GM19035 (cell line): ENCODE results near the gene CTU1.

ENCODE experiments used
- ATAC-seq: cut with Tn5 transposase; IDR thresholded peaks from one replicate; pipeline ENCODE4 v1.9.1; 2021; ENCODE audit not compliant: unreplicated experiment

The CTU1 gene

GRCh38 chr19:51084505-51084904 is 23.7 kb downstream of the CTU1 start:
- no peak for ATAC-seq

- no peak for ATAC-seq
Measured at GRCh38 chr19:51083783-51084182, 24.4 kb downstream of the CTU1 start.

GRCh38 chr19:51083181-51083580 is 25.0 kb downstream of the CTU1 start:
- no peak for ATAC-seq

- no peak for ATAC-seq
Measured at GRCh38 chr19:51082611-51083010, 25.6 kb downstream of the CTU1 start, which contains the start of gene KLK14. KLK14 (minus strand) TSS chr19:51082887; CDS start chr19:51082614, 273 bp downstream.

- no peak for ATAC-seq
Measured at GRCh38 chr19:51081476-51081875, 26.7 kb downstream of the CTU1 start.

- no peak for ATAC-seq
Measured at GRCh38 chr19:51079481-51080110, 28.6 kb downstream of the CTU1 start.

GRCh38 chr19:51078731-51079130 is 29.5 kb downstream of the CTU1 start:
- no peak for ATAC-seq

- no peak for ATAC-seq
Measured at GRCh38 chr19:51078104-51078503, 30.1 kb downstream of the CTU1 start.

GRCh38 chr19:51076631-51077213 is 31.5 kb downstream of the CTU1 start:
- no peak for ATAC-seq

GRCh38 chr19:51075998-51076397 is 32.2 kb downstream of the CTU1 start:
- ATAC-seq, result no peak

GRCh38 chr19:51071095-51071405 is 37.2 kb downstream of the CTU1 start:
- no peak for ATAC-seq

- ATAC-seq, result no peak
Measured at GRCh38 chr19:51070334-51071094, 37.7 kb downstream of the CTU1 start.

- no peak for ATAC-seq
Measured at GRCh38 chr19:51066393-51067186, 41.6 kb downstream of the CTU1 start.

- ATAC-seq, result no peak
Measured at GRCh38 chr19:51065221-51065960, 42.8 kb downstream of the CTU1 start.

GRCh38 chr19:51064534-51065220 is 43.5 kb downstream of the CTU1 start, which contains the start of gene KLK13:
KLK13 (minus strand) TSS chr19:51065092; CDS start chr19:51065067, 25 bp downstream.
- no peak for ATAC-seq

GRCh38 chr19:51063664-51064063 is 44.5 kb downstream of the CTU1 start:
- ATAC-seq, result no peak

GRCh38 chr19:51060973-51061372 is 47.2 kb downstream of the CTU1 start:
- no peak for ATAC-seq

GRCh38 chr19:51060336-51060735 is 47.9 kb downstream of the CTU1 start:
- no peak for ATAC-seq

- no peak for ATAC-seq
Measured at GRCh38 chr19:51059715-51060114, 48.5 kb downstream of the CTU1 start.

- no peak for ATAC-seq
Measured at GRCh38 chr19:51055866-51056265, 52.3 kb downstream of the CTU1 start.
